ENCODE data around the gene ADORA1.

Gene ADORA1

GRCh38 chr1:203156280-203156679 is 28.8 kb downstream of the ADORA1 start:
- no peak for DNase-seq (ENCODE audit: low read depth in 2 of 3, low spot score in 2 of 3)

GRCh38 chr1:203158423-203158822 is 30.9 kb downstream of the ADORA1 start:
- DNase-seq (ENCODE audit: low read depth in 2 of 3, low spot score in 2 of 3), result no peak

GRCh38 chr1:203158960-203159665 is 31.6 kb downstream of the ADORA1 start:
- no peak for DNase-seq (ENCODE audit: low read depth in 2 of 3, low spot score in 2 of 3)

- DNase-seq (ENCODE audit: low read depth in 2 of 3, low spot score in 2 of 3), result no peak
Measured at GRCh38 chr1:203159844-203160243, 32.3 kb downstream of the ADORA1 start.

GRCh38 chr1:203161175-203161574 is 33.6 kb downstream of the ADORA1 start:
- no peak for DNase-seq (ENCODE audit: low read depth in 2 of 3, low spot score in 2 of 3)

GRCh38 chr1:203161703-203162102 is 34.2 kb downstream of the ADORA1 start:
- no peak for DNase-seq (ENCODE audit: low read depth in 2 of 3, low spot score in 2 of 3)

- no peak for DNase-seq (ENCODE audit: low read depth in 2 of 3, low spot score in 2 of 3)
Measured at GRCh38 chr1:203162403-203162802, 34.9 kb downstream of the ADORA1 start.

- DNase-seq (ENCODE audit: low read depth in 2 of 3, low spot score in 2 of 3), result no peak
Measured at GRCh38 chr1:203163891-203164635, 36.5 kb downstream of the ADORA1 start.

- no peak for DNase-seq (ENCODE audit: low read depth in 2 of 3, low spot score in 2 of 3)
Measured at GRCh38 chr1:203165101-203165799, 37.7 kb downstream of the ADORA1 start.

- no peak for DNase-seq (ENCODE audit: low read depth in 2 of 3, low spot score in 2 of 3)
Measured at GRCh38 chr1:203165800-203166161, 38.3 kb downstream of the ADORA1 start.

GRCh38 chr1:203166192-203166940 is 38.8 kb downstream of the ADORA1 start:
- no peak for DNase-seq (ENCODE audit: low read depth in 2 of 3, low spot score in 2 of 3)

GRCh38 chr1:203167026-203167912 is 39.7 kb downstream of the ADORA1 start:
- DNase-seq (ENCODE audit: low read depth in 2 of 3, low spot score in 2 of 3), result no peak

- DNase-seq (ENCODE audit: low read depth in 2 of 3, low spot score in 2 of 3), result no peak
Measured at GRCh38 chr1:203167913-203168200, 40.3 kb downstream of the ADORA1 start.

- no peak for DNase-seq (ENCODE audit: low read depth in 2 of 3, low spot score in 2 of 3)
Measured at GRCh38 chr1:203168256-203168786, 40.8 kb downstream of the ADORA1 start.

GRCh38 chr1:203168991-203169390 is 41.5 kb downstream of the ADORA1 start:
- no peak for DNase-seq (ENCODE audit: low read depth in 2 of 3, low spot score in 2 of 3)

GRCh38 chr1:203169770-203170520 is 42.4 kb downstream of the ADORA1 start:
- no peak for DNase-seq (ENCODE audit: low read depth in 2 of 3, low spot score in 2 of 3)

GRCh38 chr1:203170625-203171330 is 43.3 kb downstream of the ADORA1 start:
- no peak for DNase-seq (ENCODE audit: low read depth in 2 of 3, low spot score in 2 of 3)

GRCh38 chr1:203171341-203172183 is 44.0 kb downstream of the ADORA1 start:
- DNase-seq (ENCODE audit: low read depth in 2 of 3, low spot score in 2 of 3), result no peak
